Natural killer cell (primary cell): ENCODE results near the gene PRKAA2. TPM values are rescaled to one million over a fixed set of nuclear protein-coding genes. Genes with fewer than 3 reads are reported as not detected.

Experiments
- ATAC-seq, 3 donors: fragments of 150-1000 bp in 2 of 3; fragments of 200-7000 bp in 1 of 3; cut with Tn5 transposase; 1 replicate in 1 of 3; 2 replicates in 2 of 3; pipeline ENCODE4 v1.10.0; 2021; ENCODE audit warnings: mild to moderate bottlenecking in 2 of 3, moderate library complexity in 2 of 3
- DNase-seq, 2 donors: peaks; one replicate each; pipeline versions ENCODE4 v3.0.0 to v3.0.0-alpha.2; 2013 to 2021; ENCODE audit warnings: mixed read lengths in 1 of 2
- H3K27ac ChIP-seq: one replicate; pipeline ENCODE4 v1.5.1; 2013; ENCODE audit warnings: mild to moderate bottlenecking, low read length
- H3K27me3 ChIP-seq: one replicate; pipeline ENCODE4 v1.6.1; 2013; ENCODE audit warnings: low read length; ENCODE audit not compliant: control insufficient read depth, insufficient read depth
- H3K36me3 ChIP-seq: one replicate; pipeline ENCODE4 v1.6.1; 2013; ENCODE audit warnings: low read length; ENCODE audit not compliant: control insufficient read depth, insufficient read depth
- H3K4me1 ChIP-seq: one replicate; pipeline ENCODE4 v1.6.1; 2013; ENCODE audit warnings: low read length; ENCODE audit not compliant: control insufficient read depth, insufficient read depth
- H3K4me3 ChIP-seq: one replicate; pipeline ENCODE4 v1.5.1; 2013; ENCODE audit warnings: low read length
- H3K9me3 ChIP-seq: one replicate; pipeline ENCODE4 v1.6.1; 2013; ENCODE audit warnings: low read length; ENCODE audit not compliant: control insufficient read depth, insufficient read depth
- H3K27ac Mint-ChIP-seq, 2 donors: one replicate each; pipeline ENCODE4 v1.8.0; 2022; ENCODE audit warnings: mild to moderate bottlenecking in 2 of 2, mixed read lengths in 2 of 2, moderate library complexity in 1 of 2
- H3K27me3 Mint-ChIP-seq, 2 donors: one replicate each; pipeline ENCODE4 v1.8.0; 2022; ENCODE audit warnings: low read depth in 2 of 2, mixed read lengths in 2 of 2
- H3K36me3 Mint-ChIP-seq: one replicate; pipeline ENCODE4 v1.8.0; 2022; ENCODE audit warnings: mixed read lengths
- H3K4me1 Mint-ChIP-seq, 2 donors: one replicate each; pipeline ENCODE4 v1.8.0; 2022; ENCODE audit warnings: mixed read lengths in 2 of 2
- H3K4me3 Mint-ChIP-seq: one replicate; pipeline ENCODE4 v1.8.0; 2022; ENCODE audit warnings: mild to moderate bottlenecking, moderate library complexity, mixed read lengths
- H3K9me3 Mint-ChIP-seq, 2 donors: one replicate each; pipeline ENCODE4 v1.8.0; 2022; ENCODE audit warnings: mixed read lengths in 2 of 2
- WGBS: methylation state at CpG from one replicate; pipeline ENCODE4 v1.1.7; 2013; ENCODE audit warnings: missing lambda C conversion rate; ENCODE audit not compliant: insufficient coverage; 5-methylcytosine and 5-hydroxymethylcytosine counted together
- intact Hi-C: fragments of 100-400 bp; cut with micrococcal nuclease; formaldehyde crosslinking; loops from one replicate; pipeline ENCODE4 v1.14.2; 2022
- total RNA-seq, 4 donors: library from RNA; stranded (reverse); fragments of 120-200 nt in 1 of 4; gene quantifications; one replicate each; pipeline versions ENCODE4 v1.2.3 to v1.2.4, GENCODE V29; 2013 to 2022
- TF ChIP-seq, protein P1 (sequence below): fragments of 200-600 bp; IDR thresholded peaks from one replicate; pipeline ENCODE4 v1.8.0; 2022; ENCODE audit warnings: antibody characterized with exemption

The PRKAA2 gene
- total RNA-seq, 3 donors from 2014 or later (not counting 1 experiment from before 2014, with no cell fraction given) = not detected

DNA sequence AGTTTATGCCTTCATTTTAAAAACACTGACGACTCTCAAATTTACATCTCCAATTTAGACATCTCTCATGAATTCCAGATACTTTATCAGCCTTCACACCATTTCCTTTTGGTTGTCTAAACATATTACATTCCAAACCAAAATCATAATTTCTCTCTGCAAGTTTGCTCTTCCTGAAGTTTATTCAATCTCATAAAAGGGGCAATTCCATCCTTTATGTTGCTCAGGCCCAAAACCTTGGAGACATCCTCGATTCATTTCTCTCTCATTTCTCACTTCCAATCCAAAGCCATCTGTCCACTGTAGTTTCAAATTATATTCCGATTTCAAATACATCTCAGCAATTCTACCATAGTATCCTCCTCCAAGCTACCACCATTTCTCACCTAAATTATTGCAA is 100.1 kb downstream of the PRKAA2 start:
- no peak overlapping the region for H3K27ac ChIP-seq
- no peaks in the 10 kb centered on the region for H3K27me3 ChIP-seq
- intact Hi-C loops = no loop called here
- no peaks in the 10 kb centered on the region for H3K4me1 ChIP-seq
- DNase-seq (no peak), ATAC-seq (no peak)
- H3K36me3 ChIP-seq = no peaks in the 10 kb centered on the region
- TF ChIP-seq, protein P1, sequence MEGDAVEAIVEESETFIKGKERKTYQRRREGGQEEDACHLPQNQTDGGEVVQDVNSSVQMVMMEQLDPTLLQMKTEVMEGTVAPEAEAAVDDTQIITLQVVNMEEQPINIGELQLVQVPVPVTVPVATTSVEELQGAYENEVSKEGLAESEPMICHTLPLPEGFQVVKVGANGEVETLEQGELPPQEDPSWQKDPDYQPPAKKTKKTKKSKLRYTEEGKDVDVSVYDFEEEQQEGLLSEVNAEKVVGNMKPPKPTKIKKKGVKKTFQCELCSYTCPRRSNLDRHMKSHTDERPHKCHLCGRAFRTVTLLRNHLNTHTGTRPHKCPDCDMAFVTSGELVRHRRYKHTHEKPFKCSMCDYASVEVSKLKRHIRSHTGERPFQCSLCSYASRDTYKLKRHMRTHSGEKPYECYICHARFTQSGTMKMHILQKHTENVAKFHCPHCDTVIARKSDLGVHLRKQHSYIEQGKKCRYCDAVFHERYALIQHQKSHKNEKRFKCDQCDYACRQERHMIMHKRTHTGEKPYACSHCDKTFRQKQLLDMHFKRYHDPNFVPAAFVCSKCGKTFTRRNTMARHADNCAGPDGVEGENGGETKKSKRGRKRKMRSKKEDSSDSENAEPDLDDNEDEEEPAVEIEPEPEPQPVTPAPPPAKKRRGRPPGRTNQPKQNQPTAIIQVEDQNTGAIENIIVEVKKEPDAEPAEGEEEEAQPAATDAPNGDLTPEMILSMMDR = no peak
- H3K4me3 ChIP-seq = no peak overlapping the region
- no peaks in the 10 kb centered on the region for H3K9me3 ChIP-seq
- Mint-ChIP-seq H3K4me1 (no peaks in the 10 kb centered on the region), H3K9me3 (no peaks in the 10 kb centered on the region), H3K27me3 (peaks cover 11 to 12% of the 10 kb centered on the region in 2 donors), H3K4me3 (no peak overlapping the region), H3K36me3 (no peaks in the 10 kb centered on the region), H3K27ac (no peak overlapping the region)
- 65% methylated on average over 3 of the region's 3 CpGs for WGBS

DNA sequence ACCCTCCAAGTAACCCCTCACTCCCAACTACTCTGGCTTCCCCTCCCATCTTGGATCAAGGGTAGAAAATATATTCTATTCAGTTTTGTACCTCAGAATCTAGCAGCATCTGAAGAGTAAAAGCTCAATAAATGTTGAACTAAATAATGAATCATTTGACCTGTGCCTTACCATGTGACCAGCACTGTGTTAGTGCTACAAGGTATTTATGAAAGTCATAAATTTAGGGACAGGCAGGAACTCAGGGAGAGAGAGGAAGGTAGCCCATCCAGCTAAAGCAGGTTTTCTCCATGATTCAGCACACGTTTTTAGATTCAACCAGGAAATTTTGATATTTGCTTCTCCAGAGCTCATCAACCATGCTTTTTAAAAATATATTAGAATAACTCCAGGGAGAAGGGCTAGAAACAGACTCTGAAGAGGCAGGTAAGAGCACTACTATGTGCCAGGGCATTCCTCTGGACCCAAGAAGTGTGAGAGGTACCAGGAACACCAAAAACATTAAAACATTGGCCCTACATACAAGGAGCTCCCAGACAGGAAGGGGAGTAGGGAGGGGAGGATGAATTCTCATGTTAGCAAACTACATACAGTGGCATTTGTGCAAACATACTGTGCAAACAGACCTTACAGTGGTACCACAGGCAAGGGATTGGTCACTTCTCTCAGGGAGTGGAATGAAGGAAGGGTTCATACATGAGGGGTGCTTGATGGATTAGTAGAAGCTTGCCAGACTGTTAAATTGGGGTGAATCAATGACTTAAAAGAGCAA is 109.8 kb downstream of the PRKAA2 start:
- intact Hi-C loops = no loop called here
- Histone ChIP-seq H3K27ac (no peak overlapping the region), H3K9me3 (no peaks in the 10 kb centered on the region), H3K27me3 (no peaks in the 10 kb centered on the region), H3K4me3 (no peak overlapping the region), H3K4me1 (no peaks in the 10 kb centered on the region), H3K36me3 (no peaks in the 10 kb centered on the region)
- Mint-ChIP-seq H3K4me3 (no peak overlapping the region), H3K36me3 (no peaks in the 10 kb centered on the region), H3K27ac (no peak overlapping the region), H3K9me3 (peaks cover 0 to 3% of the 10 kb centered on the region in 2 donors), H3K27me3 (peaks cover 14 to 23% of the 10 kb centered on the region in 2 donors), H3K4me1 (no peaks in the 10 kb centered on the region)
- TF ChIP-seq, protein P1 = no peak
- WGBS = no CpG with 5 or more reads among the region's 1 CpG
- ATAC-seq (no peak), DNase-seq (no peak)

DNA sequence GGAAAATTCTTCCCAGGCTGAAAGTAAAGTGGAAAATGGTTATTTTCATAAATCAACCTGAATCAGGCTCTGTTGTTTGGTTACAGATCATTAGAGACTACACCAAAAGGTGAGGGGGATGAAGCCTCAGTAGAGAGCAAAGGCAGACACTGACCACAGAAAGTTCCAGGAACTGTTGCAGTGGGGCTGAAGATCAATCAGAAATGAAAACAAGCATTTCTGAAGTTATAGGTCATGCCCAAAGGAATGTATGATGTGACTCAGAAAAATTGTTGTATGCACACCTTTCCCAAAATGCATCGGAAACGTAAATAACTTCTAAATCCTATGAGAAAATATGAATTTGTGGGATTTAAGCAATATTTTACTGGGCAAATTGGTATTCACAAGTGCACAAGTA is 110.8 kb downstream of the PRKAA2 start:
- intact Hi-C loops = no loop called here
- Histone ChIP-seq H3K9me3 (no peaks in the 10 kb centered on the region), H3K4me3 (no peak overlapping the region), H3K36me3 (no peaks in the 10 kb centered on the region), H3K27me3 (no peaks in the 10 kb centered on the region), H3K4me1 (no peaks in the 10 kb centered on the region), H3K27ac (no peak overlapping the region)
- Mint-ChIP-seq H3K27me3 (peaks cover 14 to 23% of the 10 kb centered on the region in 2 donors), H3K9me3 (peaks cover 0 to 3% of the 10 kb centered on the region in 2 donors), H3K4me1 (no peaks in the 10 kb centered on the region), H3K27ac (no peak overlapping the region), H3K4me3 (no peak overlapping the region), H3K36me3 (no peaks in the 10 kb centered on the region)
- TF ChIP-seq, protein P1 = no peak
- WGBS = 92% methylated on average over 2 of the region's 2 CpGs
- ATAC-seq (no peak), DNase-seq (no peak)

DNA sequence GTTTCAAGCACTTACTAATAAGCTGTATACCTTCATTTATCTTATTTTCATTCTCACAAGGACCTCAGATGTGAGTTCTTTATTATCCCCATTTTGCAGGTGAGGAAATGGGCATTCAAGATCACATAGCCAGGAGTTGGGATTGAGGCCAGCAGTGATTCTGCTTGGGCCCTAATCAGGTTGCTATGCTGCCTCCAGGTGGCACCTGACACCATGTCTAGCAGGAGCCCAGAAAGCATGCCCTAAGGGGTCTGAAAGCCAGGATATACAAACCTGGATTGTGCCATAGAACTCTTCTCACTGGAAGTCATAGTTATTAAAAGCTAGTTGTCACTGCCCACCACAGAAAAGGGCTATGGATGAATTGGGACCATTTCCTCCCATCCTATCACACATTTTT is 113.0 kb downstream of the PRKAA2 start:
- Mint-ChIP-seq H3K4me1 (no peaks in the 10 kb centered on the region), H3K36me3 (no peaks in the 10 kb centered on the region), H3K27ac (no peak overlapping the region), H3K4me3 (no peak overlapping the region), H3K9me3 (peaks cover 0 to 3% of the 10 kb centered on the region in 2 donors), H3K27me3 (peaks cover 12 to 25% of the 10 kb centered on the region in 2 donors)
- Histone ChIP-seq H3K27ac (no peak overlapping the region), H3K9me3 (no peaks in the 10 kb centered on the region), H3K4me1 (no peaks in the 10 kb centered on the region), H3K27me3 (no peaks in the 10 kb centered on the region), H3K36me3 (no peaks in the 10 kb centered on the region), H3K4me3 (no peak overlapping the region)
- ATAC-seq = no peak
- intact Hi-C loops = no loop called here
- TF ChIP-seq, protein P1 = no peak
- DNase-seq = no peak
